K562 (cell line): ENCODE data around the gene ATRNL1. TPM values are rescaled to one million over a fixed set of nuclear protein-coding genes. Genes with fewer than 3 reads are reported as not detected.

Experiments
- ILF3 ChIP-seq: fragments of 450-650 bp; IDR thresholded peaks from 2 replicates; pipeline ENCODE4 v1.6.1; 2018; ENCODE audit warnings: antibody characterized with exemption, mild to moderate bottlenecking, moderate library complexity, borderline replicate concordance
- PCBP1 ChIP-seq: fragments of 200-400 bp; formaldehyde crosslinking; IDR thresholded peaks from 2 replicates; pipeline ENCODE4 v1.6.1; 2018; ENCODE audit warnings: mild to moderate bottlenecking, low read depth, low read length; ENCODE audit not compliant: poor library complexity, severe bottlenecking
- REST ChIP-seq, 2 experiments: fragments of 450-650 bp; formaldehyde crosslinking in 1 of 2; IDR thresholded peaks; 2 replicates each; pipeline versions ENCODE4 v1.4.0 to v1.6.1; 2014 to 2020; ENCODE audit warnings: mild to moderate bottlenecking in 2 of 2, borderline replicate concordance in 1 of 2, low read depth in 1 of 2
- SMARCB1 ChIP-seq: IDR thresholded peaks from 2 replicates; pipeline ENCODE4 v1.6.1; 2011; ENCODE audit warnings: improper control_type of control experiment, low read depth; ENCODE audit not compliant: insufficient read length
- TCFL5 ChIP-seq: fragments of 250-450 bp; sonication (Bioruptor Pico); conservative IDR thresholded peaks from 2 replicates; pipeline ENCODE4 v1.6.1; 2021; ENCODE audit warnings: mild to moderate bottlenecking, moderate library complexity, matching md5 sums
- ZFP30 ChIP-seq: fragments of 250-450 bp; sonication (Bioruptor Pico); IDR thresholded peaks from 2 replicates; pipeline ENCODE4 v1.8.0; 2022; ENCODE audit warnings: moderate library complexity, mild to moderate bottlenecking, inconsistent platforms, borderline replicate concordance
- polyA plus RNA-seq, 8 experiments: library from polyadenylated mRNA; depleted of rRNA in 4 of 8; stranded (reverse) in 5 of 8; unstranded in 3 of 8; fragments of >200 nt; fragmentation: Nextera tagmentation in 2 of 8; fragmentation: Illumina TruSeq in 1 of 8; extraction: Ambion mirVana in 2 of 8; extraction: Trizol in 1 of 8; gene quantifications; 2 replicates each; pipeline versions ENCODE4 v1.2.1 to v1.2.3, GENCODE V29; 2011 to 2014; ENCODE audit warnings: inconsistent platforms in 1 of 8, missing spikeins in 1 of 8
- total RNA-seq, 7 experiments: library from RNA; depleted of rRNA in 6 of 7; stranded (reverse); fragments of >200 nt in 6 of 7; fragmentation: Illumina TruSeq in 2 of 7; extraction: Trizol in 2 of 7; gene quantifications; 2 replicates each; pipeline versions ENCODE4 v1.2.1 to v1.2.3, GENCODE V29; 2011 to 2021; ENCODE audit warnings: low replicate concordance in 1 of 7
- TF ChIP-seq, protein P1 (sequence below): fragments of 250-450 bp; sonication (Bioruptor Pico); IDR thresholded peaks from 2 replicates; pipeline ENCODE4 v1.8.0; 2022; ENCODE audit warnings: inconsistent platforms

The ATRNL1 gene
- total and polyA plus RNA-seq, 9 of the 15 experiments (the other 6 are each of a cell fraction or from before 2014, with no cell fraction given): 0.18 TPM; not detected in 8

GRCh38 chr10:115985786-115986185 is 892.6 kb downstream of the ATRNL1 start (continued):
- TF ChIP-seq REST (IDR thresholded peaks at IDR 0.05; ENCODE audit: borderline replicate concordance): no peak
- no peak for TF ChIP-seq REST (CRISPR knock-in tag; IDR thresholded peaks at IDR 0.05; ENCODE audit: low read depth)
- no peak for TF ChIP-seq ILF3
- no peak for TF ChIP-seq PCBP1
- no peak for TF ChIP-seq ZFP30
- TF ChIP-seq TCFL5: no peak
- no peak for TF ChIP-seq SMARCB1
- TF ChIP-seq, protein P1, sequence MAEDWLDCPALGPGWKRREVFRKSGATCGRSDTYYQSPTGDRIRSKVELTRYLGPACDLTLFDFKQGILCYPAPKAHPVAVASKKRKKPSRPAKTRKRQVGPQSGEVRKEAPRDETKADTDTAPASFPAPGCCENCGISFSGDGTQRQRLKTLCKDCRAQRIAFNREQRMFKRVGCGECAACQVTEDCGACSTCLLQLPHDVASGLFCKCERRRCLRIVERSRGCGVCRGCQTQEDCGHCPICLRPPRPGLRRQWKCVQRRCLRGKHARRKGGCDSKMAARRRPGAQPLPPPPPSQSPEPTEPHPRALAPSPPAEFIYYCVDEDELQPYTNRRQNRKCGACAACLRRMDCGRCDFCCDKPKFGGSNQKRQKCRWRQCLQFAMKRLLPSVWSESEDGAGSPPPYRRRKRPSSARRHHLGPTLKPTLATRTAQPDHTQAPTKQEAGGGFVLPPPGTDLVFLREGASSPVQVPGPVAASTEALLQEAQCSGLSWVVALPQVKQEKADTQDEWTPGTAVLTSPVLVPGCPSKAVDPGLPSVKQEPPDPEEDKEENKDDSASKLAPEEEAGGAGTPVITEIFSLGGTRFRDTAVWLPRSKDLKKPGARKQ (CRISPR knock-in tag): no peak
